GM12875 (cell line): ENCODE measurements around the gene OOSP3.
"Not testable (repeated sequence)": the region's sequence is repeated elsewhere in the genome, so short reads cannot be mapped to it uniquely, and the experiment has no call there.

Experiments
- H3K4me3 ChIP-seq: one replicate; pipeline ENCODE4 v1.5.1; 2011; ENCODE audit warnings: low read depth, low read length, control low read depth
- TF ChIP-seq, protein P1 (sequence below): IDR thresholded peaks from 2 replicates; pipeline ENCODE4 v1.5.1; 2011; ENCODE audit warnings: low read depth, mild to moderate bottlenecking, control low read depth, inconsistent platforms, low read length, moderate library complexity, borderline replicate concordance; ENCODE audit not compliant: insufficient read depth

OOSP3 gene

GRCh38 chr11:59846556-59846955 lies 32.0 kb upstream of the OOSP3 start:
- TF ChIP-seq, protein P1, sequence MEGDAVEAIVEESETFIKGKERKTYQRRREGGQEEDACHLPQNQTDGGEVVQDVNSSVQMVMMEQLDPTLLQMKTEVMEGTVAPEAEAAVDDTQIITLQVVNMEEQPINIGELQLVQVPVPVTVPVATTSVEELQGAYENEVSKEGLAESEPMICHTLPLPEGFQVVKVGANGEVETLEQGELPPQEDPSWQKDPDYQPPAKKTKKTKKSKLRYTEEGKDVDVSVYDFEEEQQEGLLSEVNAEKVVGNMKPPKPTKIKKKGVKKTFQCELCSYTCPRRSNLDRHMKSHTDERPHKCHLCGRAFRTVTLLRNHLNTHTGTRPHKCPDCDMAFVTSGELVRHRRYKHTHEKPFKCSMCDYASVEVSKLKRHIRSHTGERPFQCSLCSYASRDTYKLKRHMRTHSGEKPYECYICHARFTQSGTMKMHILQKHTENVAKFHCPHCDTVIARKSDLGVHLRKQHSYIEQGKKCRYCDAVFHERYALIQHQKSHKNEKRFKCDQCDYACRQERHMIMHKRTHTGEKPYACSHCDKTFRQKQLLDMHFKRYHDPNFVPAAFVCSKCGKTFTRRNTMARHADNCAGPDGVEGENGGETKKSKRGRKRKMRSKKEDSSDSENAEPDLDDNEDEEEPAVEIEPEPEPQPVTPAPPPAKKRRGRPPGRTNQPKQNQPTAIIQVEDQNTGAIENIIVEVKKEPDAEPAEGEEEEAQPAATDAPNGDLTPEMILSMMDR: no peak

DNA sequence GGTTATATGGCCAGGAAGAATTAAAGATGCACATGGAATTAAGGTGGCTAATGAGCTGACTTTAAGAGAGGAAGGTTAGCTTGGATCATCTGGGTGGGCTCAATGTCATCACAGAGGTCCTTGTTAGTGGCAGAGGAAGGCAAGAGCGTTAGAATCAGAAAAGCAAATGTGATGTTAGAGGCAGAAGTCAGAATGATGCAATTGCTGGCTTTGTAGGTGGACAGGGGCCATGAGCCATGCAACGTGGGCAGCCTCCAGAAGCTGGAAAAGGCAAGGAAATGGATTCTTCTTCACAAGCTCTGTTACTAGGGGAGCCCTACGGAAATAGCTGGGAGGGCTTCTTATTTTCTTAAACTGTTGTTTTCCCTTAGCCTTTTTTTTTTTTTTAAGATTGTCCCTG lies 31.0 kb upstream of the OOSP3 start:
- H3K4me3 ChIP-seq: no peak overlapping the region
- TF ChIP-seq, protein P1: no peak

More at GRCh38 chr11:59846556-59846955, 32.0 kb upstream of the OOSP3 start:
- H3K4me3 ChIP-seq: no peak overlapping the region

- H3K4me3 ChIP-seq: not testable (repeated sequence)
These were observed 30.1 kb upstream of the OOSP3 start for GRCh38 chr11:59848439-59848838.

- no peak overlapping the region for H3K4me3 ChIP-seq
- TF ChIP-seq, protein P1: no peak
These were observed 29.5 kb upstream of the OOSP3 start for GRCh38 chr11:59849129-59849528.

DNA sequence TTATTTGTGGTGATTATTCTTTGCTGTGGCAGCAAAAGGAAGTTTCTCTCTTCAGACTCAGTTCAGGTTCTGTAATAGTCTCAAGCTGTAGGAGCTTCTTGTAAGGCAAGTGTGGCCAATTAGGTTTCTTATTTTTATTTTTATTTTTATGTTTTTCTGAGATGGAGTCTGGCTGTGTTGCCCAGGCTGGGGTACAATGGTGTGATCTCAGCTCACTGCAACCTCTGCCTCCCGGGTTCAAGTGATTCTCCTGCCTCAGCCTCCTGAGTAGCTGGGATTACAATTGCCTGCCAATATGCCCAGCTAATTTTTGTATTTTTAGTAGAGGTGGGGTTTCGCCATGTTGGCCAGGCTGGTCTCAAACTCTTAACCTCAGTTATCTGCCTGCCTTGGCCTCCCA lies 29.0 kb upstream of the OOSP3 start:
- H3K4me3 ChIP-seq: not testable (repeated sequence)

DNA sequence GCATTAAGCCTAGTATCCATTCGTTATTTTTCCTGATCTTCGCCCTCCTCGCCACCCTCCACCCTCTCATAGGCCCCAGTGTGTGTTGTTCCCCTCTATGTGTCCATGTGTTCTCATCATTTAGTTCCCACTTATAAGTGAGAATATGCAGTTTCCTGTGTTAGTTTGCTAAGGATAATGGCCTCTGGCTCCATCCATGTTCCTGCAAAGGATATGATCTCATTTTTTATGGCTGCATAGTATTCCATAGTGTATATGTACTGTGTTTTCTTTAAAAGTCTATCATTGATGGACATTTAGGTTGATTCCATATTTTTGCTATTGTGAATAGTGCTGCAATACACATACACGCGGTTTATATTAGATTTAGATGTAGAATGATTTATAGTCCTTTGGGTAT lies 27.2 kb upstream of the OOSP3 start:
- not testable (repeated sequence) for H3K4me3 ChIP-seq

GRCh38 chr11:59854871-59855270 lies 23.7 kb upstream of the OOSP3 start:
- TF ChIP-seq, protein P1: no peak
- no peak overlapping the region for H3K4me3 ChIP-seq

GRCh38 chr11:59857439-59858434 lies 20.8 kb upstream of the OOSP3 start:
- H3K4me3 ChIP-seq: no peak overlapping the region
- TF ChIP-seq, protein P1: no peak
